Measurements from ENCODE around the gene ARHGAP12. TPM values are rescaled to one million over a fixed set of nuclear protein-coding genes. Genes with fewer than 3 reads are reported as not detected.

ARHGAP12 gene
- total RNA-seq, 1 experiment from 2014 or later: 51.9 TPM

GRCh38 chr10:31906039-31906438 lies 22.6 kb downstream of the ARHGAP12 start:
- POLR2A ChIA-PET (ENCODE audit: unreplicated experiment): no interaction called here
- peaks cover 13% of the 10 kb centered on the region for H4K20me1 ChIP-seq (ENCODE audit: insufficient read depth)
- TF ChIP-seq CTCF (conservative IDR thresholded peaks at IDR 0.05) (no peak), EZH2 (IDR thresholded peaks at IDR 0.05; ENCODE audit: low read depth) (no peak)
- H2AFZ ChIP-seq: no peak overlapping the region
- H3K9me3 ChIP-seq (ENCODE audit: insufficient read depth, low read depth): no peaks in the 10 kb centered on the region
- no peak overlapping the region for H3K4me2 ChIP-seq
- H3K36me3 ChIP-seq (ENCODE audit: low read depth): peaks cover 4% of the 10 kb centered on the region; the same call in 1 of the 2 replicates
- peaks cover 94% of the 10 kb centered on the region for H3K79me2 ChIP-seq (ENCODE audit: low read depth)
- H3K4me1 ChIP-seq (replicated peaks; ENCODE audit: insufficient read depth): no peaks in the 10 kb centered on the region
- intact Hi-C loops (cut with micrococcal nuclease; ENCODE audit: unreplicated experiment): no loop called here
- H3K27ac ChIP-seq: no peak overlapping the region
- H3F3A ChIP-seq (ENCODE audit: insufficient read depth, low read depth): no peaks in the 10 kb centered on the region; the same call in 1 of the 2 replicates
- H3K4me3 ChIP-seq: no peak overlapping the region
- no TSS peak for BruUV-seq (replicated peaks)
- no peak for DNase-seq
- H3K9me2 ChIP-seq (ENCODE audit: insufficient read depth): no peaks in the 10 kb centered on the region
- H3K27me3 ChIP-seq (ENCODE audit: insufficient read depth, low read depth): no peaks in the 10 kb centered on the region
- CTCF ChIA-PET: no interaction called here

- BruUV-seq (replicated peaks): no TSS peak
- H4K20me1 ChIP-seq (ENCODE audit: insufficient read depth): peaks cover 13% of the 10 kb centered on the region
- no peak overlapping the region for H3K27ac ChIP-seq
- peaks cover 4% of the 10 kb centered on the region; the same call in 1 of the 2 replicates for H3K36me3 ChIP-seq (ENCODE audit: low read depth)
- DNase-seq: no peak
- ChIA-PET CTCF (no interaction called here), POLR2A (ENCODE audit: unreplicated experiment) (no interaction called here)
- no peaks in the 10 kb centered on the region for H3K27me3 ChIP-seq (ENCODE audit: insufficient read depth, low read depth)
- H3K4me2 ChIP-seq: no peak overlapping the region
- H3K9me3 ChIP-seq (ENCODE audit: insufficient read depth, low read depth): no peaks in the 10 kb centered on the region
- intact Hi-C loops (cut with micrococcal nuclease; ENCODE audit: unreplicated experiment): no loop called here
- H3K79me2 ChIP-seq (ENCODE audit: low read depth): peaks cover 97% of the 10 kb centered on the region
- H3F3A ChIP-seq (ENCODE audit: insufficient read depth, low read depth): no peaks in the 10 kb centered on the region; the same call in 1 of the 2 replicates
- no peaks in the 10 kb centered on the region for H3K9me2 ChIP-seq (ENCODE audit: insufficient read depth)
- TF ChIP-seq CTCF (conservative IDR thresholded peaks at IDR 0.05) (no peak), EZH2 (IDR thresholded peaks at IDR 0.05; ENCODE audit: low read depth) (no peak)
- H3K4me3 ChIP-seq: no peak overlapping the region
- no peaks in the 10 kb centered on the region for H3K4me1 ChIP-seq (replicated peaks; ENCODE audit: insufficient read depth)
- no peak overlapping the region for H2AFZ ChIP-seq
Measured at GRCh38 chr10:31905586-31905985, 23.0 kb downstream of the ARHGAP12 start.

- Histone ChIP-seq H4K20me1 (ENCODE audit: insufficient read depth) (peaks cover 18% of the 10 kb centered on the region), H3K9me3 (ENCODE audit: insufficient read depth, low read depth) (no peaks in the 10 kb centered on the region), H3K4me1 (replicated peaks; ENCODE audit: insufficient read depth) (no peaks in the 10 kb centered on the region), H3K9me2 (ENCODE audit: insufficient read depth) (no peaks in the 10 kb centered on the region), H3F3A (ENCODE audit: insufficient read depth, low read depth) (peaks cover 3% of the 10 kb centered on the region; the same call in 1 of the 2 replicates), H3K36me3 (ENCODE audit: low read depth) (peaks cover 4% of the 10 kb centered on the region; the same call in 1 of the 2 replicates), H3K27ac (no peak overlapping the region), H3K79me2 (ENCODE audit: low read depth) (peaks cover 97% of the 10 kb centered on the region), H3K4me2 (no peak overlapping the region), H2AFZ (no peak overlapping the region), H3K27me3 (ENCODE audit: insufficient read depth, low read depth) (no peaks in the 10 kb centered on the region), H3K4me3 (no peak overlapping the region)
- no TSS peak for BruUV-seq (replicated peaks)
- intact Hi-C loops (cut with micrococcal nuclease; ENCODE audit: unreplicated experiment): no loop called here
- CTCF ChIA-PET: no interaction called here
- TF ChIP-seq CTCF (conservative IDR thresholded peaks at IDR 0.05) (no peak), EZH2 (IDR thresholded peaks at IDR 0.05; ENCODE audit: low read depth) (no peak)
- DNase-seq: no peak
- POLR2A ChIA-PET (ENCODE audit: unreplicated experiment): no interaction called here
Measured at GRCh38 chr10:31902625-31903024, 26.0 kb downstream of the ARHGAP12 start.
